NT2/D1 (cell line): ENCODE measurements around the gene DNAJC11.

Experiments used
- SUZ12 ChIP-seq: IDR thresholded peaks from 2 replicates; pipeline ENCODE4 v1.6.1; 2011; ENCODE audit not compliant: insufficient read length, insufficient read depth; ENCODE audit errors: extremely low read depth
- YY1 ChIP-seq: IDR thresholded peaks from 2 replicates; pipeline ENCODE4 v1.6.1; 2011; ENCODE audit not compliant: insufficient read length, insufficient read depth
- ZNF274 ChIP-seq: IDR thresholded peaks from 2 replicates; pipeline ENCODE4 v1.6.1; 2011; ENCODE audit warnings: mild to moderate bottlenecking, low read depth, low read length

DNA sequence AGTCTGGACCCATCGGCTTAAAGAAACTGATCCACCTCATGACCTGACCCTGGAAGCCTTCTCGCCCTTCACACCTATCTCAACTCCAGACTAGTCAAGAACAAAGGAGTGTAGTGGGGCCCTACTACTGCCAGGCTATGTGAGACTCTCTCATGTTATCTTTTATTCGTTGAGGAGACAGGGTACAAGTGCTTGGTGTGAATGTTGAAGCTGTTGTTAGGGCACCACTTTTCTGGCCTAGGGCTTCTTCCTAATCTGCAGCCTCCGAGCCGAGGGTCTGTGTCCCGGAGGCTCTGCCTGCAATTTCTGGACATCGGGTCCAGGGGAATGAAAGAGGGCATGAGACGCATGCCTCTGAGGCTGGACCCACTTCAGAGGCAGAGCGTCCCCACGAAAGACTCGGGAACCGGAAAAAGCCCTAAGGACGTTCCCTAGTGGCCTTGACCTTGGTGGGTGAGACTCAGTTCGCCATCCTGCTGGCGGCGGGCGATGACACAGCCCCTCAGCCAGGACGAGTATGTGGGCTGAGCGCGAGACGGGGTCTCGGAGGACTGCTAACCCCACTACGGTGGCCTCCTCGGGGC is 671 bp downstream of the DNAJC11 start:
- TF ChIP-seq SUZ12 (no peak), YY1 (no peak), ZNF274 (no peak)
